Stomach (tissue), 9 donors: ENCODE results near the gene CYP4F22. TPM values are rescaled to one million over a fixed set of nuclear protein-coding genes. Genes with fewer than 3 reads are reported as not detected.

Experiments used
- DNase-seq, 2 donors: peaks; one replicate each; pipeline versions ENCODE4 v3.0.0 to v3.0.0-alpha.2; 2013 to 2019
- H3K27ac ChIP-seq, 5 donors: fragments of 200-600 bp in 4 of 5; sonication (generic) in 4 of 5; one replicate each; pipeline ENCODE4 v1.5.1; 2013 to 2019; ENCODE audit warnings: mild to moderate bottlenecking in 1 of 5, moderate library complexity in 1 of 5
- H3K27me3 ChIP-seq, 3 donors: fragments of 200-600 bp; sonication (generic); one replicate each; pipeline ENCODE4 v1.5.1; 2017 to 2019; ENCODE audit warnings: mixed run types in 1 of 3
- H3K36me3 ChIP-seq, 4 donors: fragments of 200-600 bp; sonication (generic); 1 replicate in 3 of 4; 2 replicates in 1 of 4; pipeline ENCODE4 v1.5.1; 2016 to 2019
- H3K4me1 ChIP-seq, 4 donors: fragments of 200-600 bp; sonication (generic); one replicate each; pipeline ENCODE4 v1.5.1; 2016 to 2019
- H3K4me3 ChIP-seq, 4 donors: fragments of 200-600 bp; sonication (generic) in 3 of 4; one replicate each; pipeline ENCODE4 v1.5.1; 2016 to 2019; ENCODE audit warnings: mild to moderate bottlenecking in 1 of 4
- H3K9me3 ChIP-seq, 4 donors: fragments of 200-600 bp; sonication (generic); one replicate each; pipeline ENCODE4 v1.5.1; 2016 to 2019
- EP300 ChIP-seq: sonication (generic); formaldehyde crosslinking; IDR thresholded peaks from one replicate; pipeline ENCODE4 v1.6.1; 2017; ENCODE audit warnings: antibody characterized with exemption
- POLR2A ChIP-seq, 4 donors: fragments of 450-650 bp; IDR thresholded peaks; one replicate each; pipeline ENCODE4 v1.6.1; 2016; ENCODE audit warnings: antibody characterized with exemption in 4 of 4, control low read depth in 2 of 4, mild to moderate bottlenecking in 1 of 4, moderate library complexity in 1 of 4
- POLR2AphosphoS5 ChIP-seq, 3 donors: sonication (generic); formaldehyde crosslinking; IDR thresholded peaks; one replicate each; pipeline ENCODE4 v1.6.1; 2016; ENCODE audit warnings: antibody characterized with exemption in 3 of 3
- WGBS, 5 donors: extraction: QIAGEN DNeasy Blood & Tissue Kit in 3 of 5; methylation state at CpG; one replicate each; pipeline versions ENCODE4 v1.1.5 to v1.1.7; 2013 to 2018; 5-methylcytosine and 5-hydroxymethylcytosine counted together
- intact Hi-C: fragments of 100-400 bp; cut with DNase I; formaldehyde crosslinking; loops from one replicate; pipeline ENCODE4 v1.15.1; 2023; ENCODE audit warnings: low total_unique reads
- polyA plus RNA-seq, 3 donors: library from polyadenylated mRNA; stranded (reverse); fragments of 200-250 nt; gene quantifications; one replicate each; pipeline ENCODE4 v1.2.3, GENCODE V29; 2013
- total RNA-seq, 5 donors: library from RNA; depleted of rRNA; stranded (reverse); fragments of >200 nt; gene quantifications; one replicate each; pipeline versions ENCODE4 v1.1.0 to v1.2.3, GENCODE V29; 2014 to 2016
- TF ChIP-seq, protein P1 (sequence below), 7 experiments: fragments of 450-650 bp in 4 of 7; fragments of 200-600 bp in 3 of 7; sonication (generic) in 3 of 7; IDR thresholded peaks; one replicate each; pipeline ENCODE4 v1.5.1; 2016 to 2019; ENCODE audit warnings: antibody characterized with exemption in 7 of 7, control low read depth in 2 of 7, mild to moderate bottlenecking in 1 of 7
- donor health status: healthy with polysubstance abuse.
- donor health status: Bipolar disorder and iron deficiency.
- donor health status: healthy.

CYP4F22 gene
- total and polyA plus RNA-seq, 8 donors, result 0.12 to 21.6 (median 0.71) TPM; not detected in 2

DNA sequence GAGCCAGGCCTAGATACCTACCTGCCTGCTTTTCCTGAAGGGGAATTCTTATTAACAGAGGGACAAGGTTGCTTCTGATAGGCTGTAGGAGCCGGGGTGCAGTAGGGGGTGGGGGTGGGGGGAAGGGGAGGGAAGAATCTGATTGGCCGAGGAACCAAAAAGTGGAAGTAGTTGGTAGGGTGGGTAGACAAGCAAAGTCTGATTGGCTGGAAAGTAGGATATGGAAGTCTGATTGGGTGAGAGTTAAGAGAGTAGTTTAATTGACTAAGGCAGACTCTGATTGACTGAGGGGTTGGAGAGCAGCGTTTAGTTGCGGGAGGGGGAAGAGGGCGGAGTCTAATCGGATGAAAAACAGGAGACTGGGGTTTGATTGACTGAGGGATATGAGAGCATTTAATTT lies 9.4 kb upstream of the CYP4F22 start:
- intact Hi-C loops, result no loop called here
- DNase-seq, result no peak
- Histone ChIP-seq H3K27me3 (peaks cover 0 to 30% (median 2%) of the 10 kb centered on the region in 3 donors), H3K4me3 (no peak overlapping the region), H3K36me3 (no peaks in the 10 kb centered on the region), H3K9me3 (no peaks in the 10 kb centered on the region), H3K4me1 (peaks cover 0 to 6% (median 0%) of the 10 kb centered on the region in 4 donors), H3K27ac (no peak overlapping the region)
- TF ChIP-seq EP300 (no peak), POLR2AphosphoS5 (IDR thresholded peaks at IDR 0.05) (no peak), POLR2A (IDR thresholded peaks at IDR 0.05) (no peak)
- TF ChIP-seq, protein P1, sequence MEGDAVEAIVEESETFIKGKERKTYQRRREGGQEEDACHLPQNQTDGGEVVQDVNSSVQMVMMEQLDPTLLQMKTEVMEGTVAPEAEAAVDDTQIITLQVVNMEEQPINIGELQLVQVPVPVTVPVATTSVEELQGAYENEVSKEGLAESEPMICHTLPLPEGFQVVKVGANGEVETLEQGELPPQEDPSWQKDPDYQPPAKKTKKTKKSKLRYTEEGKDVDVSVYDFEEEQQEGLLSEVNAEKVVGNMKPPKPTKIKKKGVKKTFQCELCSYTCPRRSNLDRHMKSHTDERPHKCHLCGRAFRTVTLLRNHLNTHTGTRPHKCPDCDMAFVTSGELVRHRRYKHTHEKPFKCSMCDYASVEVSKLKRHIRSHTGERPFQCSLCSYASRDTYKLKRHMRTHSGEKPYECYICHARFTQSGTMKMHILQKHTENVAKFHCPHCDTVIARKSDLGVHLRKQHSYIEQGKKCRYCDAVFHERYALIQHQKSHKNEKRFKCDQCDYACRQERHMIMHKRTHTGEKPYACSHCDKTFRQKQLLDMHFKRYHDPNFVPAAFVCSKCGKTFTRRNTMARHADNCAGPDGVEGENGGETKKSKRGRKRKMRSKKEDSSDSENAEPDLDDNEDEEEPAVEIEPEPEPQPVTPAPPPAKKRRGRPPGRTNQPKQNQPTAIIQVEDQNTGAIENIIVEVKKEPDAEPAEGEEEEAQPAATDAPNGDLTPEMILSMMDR (IDR thresholded peaks at IDR 0.05), result no peak
- 58 to 66% (median 64%) methylated on average over 6 of the region's 6 CpGs for WGBS, 5 donors

DNA sequence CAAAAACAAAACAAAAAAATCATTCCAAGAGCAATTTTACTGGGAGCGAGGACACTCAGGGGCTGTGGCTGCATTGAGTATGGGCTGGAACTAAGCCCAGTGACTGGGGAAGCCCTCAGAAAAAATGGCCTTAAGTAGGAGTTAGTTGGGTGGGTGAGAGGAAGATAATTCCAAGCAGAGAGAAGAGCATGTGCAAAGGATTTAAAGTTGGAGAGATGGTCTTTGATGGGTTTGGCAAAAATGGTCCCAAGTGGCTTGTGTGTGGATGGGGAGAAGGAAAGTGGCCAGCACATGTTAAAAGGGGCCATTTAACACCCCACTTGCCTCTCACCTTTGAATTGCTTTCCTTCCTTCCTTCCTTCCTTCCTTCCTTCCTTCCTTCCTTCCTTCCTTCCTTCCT lies 6.7 kb upstream of the CYP4F22 start:
- DNase-seq, result no peak
- Histone ChIP-seq H3K36me3 (no peaks in the 10 kb centered on the region), H3K9me3 (no peaks in the 10 kb centered on the region), H3K27ac (no peak overlapping the region), H3K4me3 (no peak overlapping the region), H3K4me1 (peaks cover 0 to 6% (median 0%) of the 10 kb centered on the region in 4 donors), H3K27me3 (peaks cover 0 to 56% (median 6%) of the 10 kb centered on the region in 3 donors)
- TF ChIP-seq POLR2A (IDR thresholded peaks at IDR 0.05), result no peak
- TF ChIP-seq, protein P1 (IDR thresholded peaks at IDR 0.05), result no peak
- TF ChIP-seq POLR2AphosphoS5 (IDR thresholded peaks at IDR 0.05), result no peak
- no peak for TF ChIP-seq EP300
- intact Hi-C loops, result no loop called here
- 55 to 67% (median 59%) methylated on average over 1 of the region's 1 CpG for WGBS, 5 donors

DNA sequence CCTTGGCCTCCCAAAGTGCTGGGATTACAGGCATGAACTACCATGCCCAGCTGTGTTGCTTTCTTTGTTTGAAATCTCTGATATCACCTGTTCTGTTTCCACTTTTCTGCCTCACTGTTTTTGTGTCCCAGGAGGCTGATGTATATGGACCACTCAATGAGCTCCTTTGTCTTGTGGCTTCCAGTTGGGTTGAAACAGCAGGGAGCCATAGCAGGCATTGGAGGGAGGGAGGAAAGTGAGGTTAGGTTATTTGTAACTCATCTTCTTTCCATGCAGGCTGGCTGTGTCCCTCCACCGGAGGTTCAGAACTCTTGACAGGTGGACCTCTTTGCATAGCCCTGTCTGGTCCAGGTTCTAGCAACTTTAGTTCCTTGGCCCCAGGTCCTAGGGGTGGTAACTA lies 6.1 kb upstream of the CYP4F22 start:
- intact Hi-C loops, result no loop called here
- no peaks in the 10 kb centered on the region for H3K36me3 ChIP-seq
- no peak overlapping the region for H3K4me3 ChIP-seq
- peaks cover 0 to 6% (median 0%) of the 10 kb centered on the region in 4 donors for H3K4me1 ChIP-seq
- no peaks in the 10 kb centered on the region for H3K9me3 ChIP-seq
- TF ChIP-seq, protein P1 (IDR thresholded peaks at IDR 0.05), result no peak
- TF ChIP-seq POLR2A (IDR thresholded peaks at IDR 0.05) (no peak), EP300 (no peak), POLR2AphosphoS5 (IDR thresholded peaks at IDR 0.05) (no peak)
- no peak for DNase-seq
- WGBS, 5 donors, result 52 to 63% (median 57%) methylated on average over 1 of the region's 1 CpG
- H3K27ac ChIP-seq, result no peak overlapping the region
- H3K27me3 ChIP-seq, result peaks cover 0 to 62% (median 7%) of the 10 kb centered on the region in 3 donors

DNA sequence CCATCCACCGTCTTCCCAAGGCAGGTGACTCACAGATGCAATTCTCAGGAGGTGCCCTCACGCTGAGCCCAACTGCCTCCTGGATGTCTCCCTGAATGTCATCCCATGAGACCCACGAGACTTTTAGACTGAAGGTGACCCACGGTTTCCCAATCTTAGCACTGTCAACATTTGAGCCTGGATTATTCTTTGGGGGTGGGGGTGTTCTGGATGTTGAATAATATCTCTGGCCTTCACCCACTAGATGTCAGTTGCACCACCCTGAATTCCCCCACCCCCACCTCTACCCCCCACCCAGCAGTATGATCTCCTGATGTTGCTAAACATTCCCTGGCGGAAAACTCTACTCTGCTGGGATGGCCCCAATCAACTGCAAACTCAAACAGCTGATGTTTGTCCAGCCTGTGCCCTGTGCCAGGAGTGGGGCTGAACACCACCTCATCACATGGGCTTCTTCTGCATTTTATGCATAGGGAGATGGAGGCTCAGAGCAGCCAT lies 2.2 kb upstream of the CYP4F22 start:
- Histone ChIP-seq H3K27ac (no peak overlapping the region), H3K4me3 (no peak overlapping the region), H3K36me3 (no peaks in the 10 kb centered on the region), H3K27me3 (peaks cover 4 to 82% (median 38%) of the 10 kb centered on the region in 3 donors), H3K4me1 (peaks cover 6 to 16% (median 14%) of the 10 kb centered on the region in 4 donors), H3K9me3 (no peaks in the 10 kb centered on the region)
- no peak for DNase-seq
- intact Hi-C loops, result no loop called here
- TF ChIP-seq POLR2A (IDR thresholded peaks at IDR 0.05), result no peak
- TF ChIP-seq EP300, result no peak
- TF ChIP-seq POLR2AphosphoS5 (IDR thresholded peaks at IDR 0.05), result no peak
- TF ChIP-seq, protein P1 (IDR thresholded peaks at IDR 0.05), result no peak
- WGBS, 5 donors, result 51 to 73% (median 58%) methylated on average over 5 of the region's 5 CpGs
